GM12878 (cell line): Measurements from ENCODE around the gene LMF2. TPM values are rescaled to one million over a fixed set of nuclear protein-coding genes. Genes with fewer than 3 reads are reported as not detected.
A peak's percentile ranks its signal among the peaks of the same experiment; 100 is the strongest.

Source experiments
- ATF7 ChIP-seq: fragments of 450-650 bp; IDR thresholded peaks from 2 replicates; pipeline ENCODE4 v1.6.1; 2016; ENCODE audit warnings: low read depth, mild to moderate bottlenecking
- CBFB ChIP-seq: IDR thresholded peaks from 2 replicates; pipeline ENCODE4 v1.6.1; 2016; ENCODE audit warnings: antibody characterized with exemption, low read depth
- E4F1 ChIP-seq: fragments of 450-650 bp; IDR thresholded peaks from 2 replicates; pipeline ENCODE4 v1.6.1; 2018; ENCODE audit warnings: borderline replicate concordance, mild to moderate bottlenecking; ENCODE audit not compliant: partially characterized antibody
- EGR1 ChIP-seq, 2 experiments: IDR thresholded peaks; 1 replicate in 1 of 2; 2 replicates in 1 of 2; pipeline ENCODE4 v1.6.1; 2011 to 2012; ENCODE audit warnings: low read depth in 2 of 2, low read length in 2 of 2, borderline replicate concordance in 1 of 2, mild to moderate bottlenecking in 1 of 2, moderate library complexity in 1 of 2
- GATAD2B ChIP-seq: fragments of 450-650 bp; conservative IDR thresholded peaks from 2 replicates; pipeline ENCODE4 v1.6.1; 2017; ENCODE audit warnings: low read depth, mild to moderate bottlenecking, moderate library complexity
- HCFC1 ChIP-seq: fragments of 150-350 bp; IDR thresholded peaks from 2 replicates; pipeline ENCODE4 v1.6.1; 2014; ENCODE audit warnings: low read length
- IKZF2 ChIP-seq, 2 experiments: fragments of 450-650 bp; IDR thresholded peaks; 2 replicates each; pipeline ENCODE4 v1.6.1; 2017; ENCODE audit warnings: mild to moderate bottlenecking in 2 of 2, moderate library complexity in 2 of 2
- NFXL1 ChIP-seq: fragments of 450-650 bp; IDR thresholded peaks from 2 replicates; pipeline ENCODE4 v1.6.1; 2017; ENCODE audit warnings: antibody characterized with exemption, mild to moderate bottlenecking, borderline replicate concordance
- PML ChIP-seq: IDR thresholded peaks from 2 replicates; pipeline ENCODE4 v1.6.1; 2012; ENCODE audit warnings: low read length, inconsistent platforms
- POLR2AphosphoS5 ChIP-seq: IDR thresholded peaks from 2 replicates; pipeline ENCODE4 v1.6.1; 2011; ENCODE audit warnings: mild to moderate bottlenecking, low read length, inconsistent platforms
- RCOR1 ChIP-seq: conservative IDR thresholded peaks from 2 replicates; pipeline ENCODE4 v1.6.1; 2012; ENCODE audit warnings: low read depth, low read length, improper control_type of control experiment
- STAT1 ChIP-seq: fragments of 450-650 bp; conservative IDR thresholded peaks from 2 replicates; pipeline ENCODE4 v1.6.1; 2014; ENCODE audit warnings: antibody characterized with exemption, mild to moderate bottlenecking
- YY1 ChIP-seq: IDR thresholded peaks from 2 replicates; pipeline ENCODE4 v1.6.1; 2011; ENCODE audit warnings: low read depth, mild to moderate bottlenecking, low read length
- ZBTB11 ChIP-seq: fragments of 450-650 bp; formaldehyde crosslinking; IDR thresholded peaks from 2 replicates; pipeline ENCODE4 v1.5.0; 2022; ENCODE audit warnings: mild to moderate bottlenecking, missing genetic modification characterization
- polyA plus RNA-seq, 11 experiments: library from polyadenylated mRNA; depleted of rRNA in 4 of 11; unstranded in 6 of 11; stranded (reverse) in 5 of 11; fragments of >200 nt; fragmentation: Nextera tagmentation in 4 of 11; fragmentation: Illumina TruSeq in 1 of 11; extraction: Ambion mirVana in 4 of 11; extraction: Trizol in 1 of 11; gene quantifications; 1 replicate in 1 of 11; 2 replicates in 10 of 11; pipeline versions ENCODE4 v1.2.1 to v1.2.3, GENCODE V29; 2011 to 2016; ENCODE audit warnings: inconsistent platforms in 2 of 11, missing spikeins in 2 of 11, low read depth in 1 of 11
- total RNA-seq, 4 experiments: library from RNA; depleted of rRNA in 3 of 4; stranded (reverse); fragments of >200 nt in 3 of 4; fragmentation: Illumina TruSeq in 1 of 4; extraction: Trizol in 1 of 4; gene quantifications; 2 replicates each; pipeline versions ENCODE4 v1.2.1 to v1.2.3, GENCODE V29; 2013 to 2021

The LMF2 gene
- total and polyA plus RNA-seq, 10 of the 15 experiments (the other 5 are each of a cell fraction or from before 2014, with no cell fraction given) = 0.08 to 57.5 (median 21.2) TPM

GRCh38 chr22:50469377-50470305 is 37.9 kb downstream of the LMF2 start (continued):
- no peak for TF ChIP-seq ZBTB11 (CRISPR knock-in tag)
- TF ChIP-seq IKZF2 (IDR thresholded peaks at IDR 0.05) = peak; percentile 52 to 65; a peak in 3 of 4 replicates
- TF ChIP-seq POLR2AphosphoS5 = peak; percentile 30; the same call in 1 of the 2 replicates
- no peak; the same call in 1 of the 2 replicates for TF ChIP-seq HCFC1
- no peak for TF ChIP-seq NFXL1
- TF ChIP-seq CBFB = peak; percentile 87
- peak; percentile 62 for TF ChIP-seq ATF7
- 0 out of 2 replicates have a peak, but pooled peaks have one; percentile 26 for TF ChIP-seq YY1
- no peak for TF ChIP-seq RCOR1
- TF ChIP-seq PML = no peak
- TF ChIP-seq E4F1 = no peak
- peak; percentile 72; the same call in 1 of the 2 replicates for TF ChIP-seq GATAD2B
- TF ChIP-seq STAT1 = no peak
- peak in 1 of 2 experiments; percentile 69; a peak in 2 of 3 replicates for TF ChIP-seq EGR1 (IDR thresholded peaks at IDR 0.05; ENCODE audit: borderline replicate concordance in 1 of 2, low read depth in 2 of 2, low read length in 2 of 2)
